ENCODE results near the gene INTS7. TPM values are rescaled to one million over a fixed set of nuclear protein-coding genes. Genes with fewer than 3 reads are reported as not detected.

INTS7 gene
- total and polyA plus RNA-seq, 9 of the 15 experiments (the other 6 are each of a cell fraction or from before 2014, with no cell fraction given): 27.3 to 68.4 (median 40.4) TPM

DNA sequence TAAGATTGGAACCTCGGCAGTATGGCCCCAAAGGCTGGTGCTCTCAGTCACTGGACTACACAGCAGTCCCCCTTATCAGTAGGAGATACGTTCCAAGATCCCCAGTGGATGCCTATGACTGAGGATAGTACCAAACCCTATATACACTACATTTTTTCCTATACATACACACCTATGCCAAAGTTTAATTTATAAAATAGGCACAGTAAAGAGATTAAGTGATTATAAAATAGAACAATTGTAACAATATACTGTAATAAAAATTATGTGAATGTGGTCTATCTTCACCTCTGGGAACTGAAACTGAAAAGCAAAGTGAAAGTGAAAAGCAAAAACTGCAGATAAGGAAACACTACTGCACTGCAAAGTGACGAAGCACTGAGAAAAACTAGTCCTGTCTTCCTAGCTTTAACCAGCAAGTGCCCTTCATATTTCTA lies 96.8 kb downstream of the INTS7 start (continued):
- TF ChIP-seq, protein P1, sequence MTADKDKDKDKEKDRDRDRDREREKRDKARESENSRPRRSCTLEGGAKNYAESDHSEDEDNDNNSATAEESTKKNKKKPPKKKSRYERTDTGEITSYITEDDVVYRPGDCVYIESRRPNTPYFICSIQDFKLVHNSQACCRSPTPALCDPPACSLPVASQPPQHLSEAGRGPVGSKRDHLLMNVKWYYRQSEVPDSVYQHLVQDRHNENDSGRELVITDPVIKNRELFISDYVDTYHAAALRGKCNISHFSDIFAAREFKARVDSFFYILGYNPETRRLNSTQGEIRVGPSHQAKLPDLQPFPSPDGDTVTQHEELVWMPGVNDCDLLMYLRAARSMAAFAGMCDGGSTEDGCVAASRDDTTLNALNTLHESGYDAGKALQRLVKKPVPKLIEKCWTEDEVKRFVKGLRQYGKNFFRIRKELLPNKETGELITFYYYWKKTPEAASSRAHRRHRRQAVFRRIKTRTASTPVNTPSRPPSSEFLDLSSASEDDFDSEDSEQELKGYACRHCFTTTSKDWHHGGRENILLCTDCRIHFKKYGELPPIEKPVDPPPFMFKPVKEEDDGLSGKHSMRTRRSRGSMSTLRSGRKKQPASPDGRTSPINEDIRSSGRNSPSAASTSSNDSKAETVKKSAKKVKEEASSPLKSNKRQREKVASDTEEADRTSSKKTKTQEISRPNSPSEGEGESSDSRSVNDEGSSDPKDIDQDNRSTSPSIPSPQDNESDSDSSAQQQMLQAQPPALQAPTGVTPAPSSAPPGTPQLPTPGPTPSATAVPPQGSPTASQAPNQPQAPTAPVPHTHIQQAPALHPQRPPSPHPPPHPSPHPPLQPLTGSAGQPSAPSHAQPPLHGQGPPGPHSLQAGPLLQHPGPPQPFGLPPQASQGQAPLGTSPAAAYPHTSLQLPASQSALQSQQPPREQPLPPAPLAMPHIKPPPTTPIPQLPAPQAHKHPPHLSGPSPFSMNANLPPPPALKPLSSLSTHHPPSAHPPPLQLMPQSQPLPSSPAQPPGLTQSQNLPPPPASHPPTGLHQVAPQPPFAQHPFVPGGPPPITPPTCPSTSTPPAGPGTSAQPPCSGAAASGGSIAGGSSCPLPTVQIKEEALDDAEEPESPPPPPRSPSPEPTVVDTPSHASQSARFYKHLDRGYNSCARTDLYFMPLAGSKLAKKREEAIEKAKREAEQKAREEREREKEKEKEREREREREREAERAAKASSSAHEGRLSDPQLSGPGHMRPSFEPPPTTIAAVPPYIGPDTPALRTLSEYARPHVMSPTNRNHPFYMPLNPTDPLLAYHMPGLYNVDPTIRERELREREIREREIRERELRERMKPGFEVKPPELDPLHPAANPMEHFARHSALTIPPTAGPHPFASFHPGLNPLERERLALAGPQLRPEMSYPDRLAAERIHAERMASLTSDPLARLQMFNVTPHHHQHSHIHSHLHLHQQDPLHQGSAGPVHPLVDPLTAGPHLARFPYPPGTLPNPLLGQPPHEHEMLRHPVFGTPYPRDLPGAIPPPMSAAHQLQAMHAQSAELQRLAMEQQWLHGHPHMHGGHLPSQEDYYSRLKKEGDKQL (CRISPR knock-in tag; IDR thresholded peaks at IDR 0.05; ENCODE audit: borderline replicate concordance): no peak
- no peak for TF ChIP-seq KDM2B (CRISPR knock-in tag; IDR thresholded peaks at IDR 0.05)
- TF ChIP-seq NFXL1 (CRISPR knock-in tag; IDR thresholded peaks at IDR 0.05): no peak
- TF ChIP-seq, protein P2, sequence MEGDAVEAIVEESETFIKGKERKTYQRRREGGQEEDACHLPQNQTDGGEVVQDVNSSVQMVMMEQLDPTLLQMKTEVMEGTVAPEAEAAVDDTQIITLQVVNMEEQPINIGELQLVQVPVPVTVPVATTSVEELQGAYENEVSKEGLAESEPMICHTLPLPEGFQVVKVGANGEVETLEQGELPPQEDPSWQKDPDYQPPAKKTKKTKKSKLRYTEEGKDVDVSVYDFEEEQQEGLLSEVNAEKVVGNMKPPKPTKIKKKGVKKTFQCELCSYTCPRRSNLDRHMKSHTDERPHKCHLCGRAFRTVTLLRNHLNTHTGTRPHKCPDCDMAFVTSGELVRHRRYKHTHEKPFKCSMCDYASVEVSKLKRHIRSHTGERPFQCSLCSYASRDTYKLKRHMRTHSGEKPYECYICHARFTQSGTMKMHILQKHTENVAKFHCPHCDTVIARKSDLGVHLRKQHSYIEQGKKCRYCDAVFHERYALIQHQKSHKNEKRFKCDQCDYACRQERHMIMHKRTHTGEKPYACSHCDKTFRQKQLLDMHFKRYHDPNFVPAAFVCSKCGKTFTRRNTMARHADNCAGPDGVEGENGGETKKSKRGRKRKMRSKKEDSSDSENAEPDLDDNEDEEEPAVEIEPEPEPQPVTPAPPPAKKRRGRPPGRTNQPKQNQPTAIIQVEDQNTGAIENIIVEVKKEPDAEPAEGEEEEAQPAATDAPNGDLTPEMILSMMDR (IDR thresholded peaks at IDR 0.05 in 2 of 3, conservative IDR thresholded peaks at IDR 0.05 in 1 of 3; ENCODE audit: insufficient read depth in 2 of 3, low read depth in 1 of 3, low read length in 3 of 3): no peak
- TF ChIP-seq SOX6 (IDR thresholded peaks at IDR 0.05): no peak
- no peak; the same call in 1 of the 2 replicates for TF ChIP-seq MAFK (IDR thresholded peaks at IDR 0.05; ENCODE audit: low read length)
- TF ChIP-seq CHD4 (IDR thresholded peaks at IDR 0.05; ENCODE audit: insufficient read depth, insufficient replicate concordance, low read depth, low read length, poor library complexity, severe bottlenecking): no peak
- TF ChIP-seq, protein P3, sequence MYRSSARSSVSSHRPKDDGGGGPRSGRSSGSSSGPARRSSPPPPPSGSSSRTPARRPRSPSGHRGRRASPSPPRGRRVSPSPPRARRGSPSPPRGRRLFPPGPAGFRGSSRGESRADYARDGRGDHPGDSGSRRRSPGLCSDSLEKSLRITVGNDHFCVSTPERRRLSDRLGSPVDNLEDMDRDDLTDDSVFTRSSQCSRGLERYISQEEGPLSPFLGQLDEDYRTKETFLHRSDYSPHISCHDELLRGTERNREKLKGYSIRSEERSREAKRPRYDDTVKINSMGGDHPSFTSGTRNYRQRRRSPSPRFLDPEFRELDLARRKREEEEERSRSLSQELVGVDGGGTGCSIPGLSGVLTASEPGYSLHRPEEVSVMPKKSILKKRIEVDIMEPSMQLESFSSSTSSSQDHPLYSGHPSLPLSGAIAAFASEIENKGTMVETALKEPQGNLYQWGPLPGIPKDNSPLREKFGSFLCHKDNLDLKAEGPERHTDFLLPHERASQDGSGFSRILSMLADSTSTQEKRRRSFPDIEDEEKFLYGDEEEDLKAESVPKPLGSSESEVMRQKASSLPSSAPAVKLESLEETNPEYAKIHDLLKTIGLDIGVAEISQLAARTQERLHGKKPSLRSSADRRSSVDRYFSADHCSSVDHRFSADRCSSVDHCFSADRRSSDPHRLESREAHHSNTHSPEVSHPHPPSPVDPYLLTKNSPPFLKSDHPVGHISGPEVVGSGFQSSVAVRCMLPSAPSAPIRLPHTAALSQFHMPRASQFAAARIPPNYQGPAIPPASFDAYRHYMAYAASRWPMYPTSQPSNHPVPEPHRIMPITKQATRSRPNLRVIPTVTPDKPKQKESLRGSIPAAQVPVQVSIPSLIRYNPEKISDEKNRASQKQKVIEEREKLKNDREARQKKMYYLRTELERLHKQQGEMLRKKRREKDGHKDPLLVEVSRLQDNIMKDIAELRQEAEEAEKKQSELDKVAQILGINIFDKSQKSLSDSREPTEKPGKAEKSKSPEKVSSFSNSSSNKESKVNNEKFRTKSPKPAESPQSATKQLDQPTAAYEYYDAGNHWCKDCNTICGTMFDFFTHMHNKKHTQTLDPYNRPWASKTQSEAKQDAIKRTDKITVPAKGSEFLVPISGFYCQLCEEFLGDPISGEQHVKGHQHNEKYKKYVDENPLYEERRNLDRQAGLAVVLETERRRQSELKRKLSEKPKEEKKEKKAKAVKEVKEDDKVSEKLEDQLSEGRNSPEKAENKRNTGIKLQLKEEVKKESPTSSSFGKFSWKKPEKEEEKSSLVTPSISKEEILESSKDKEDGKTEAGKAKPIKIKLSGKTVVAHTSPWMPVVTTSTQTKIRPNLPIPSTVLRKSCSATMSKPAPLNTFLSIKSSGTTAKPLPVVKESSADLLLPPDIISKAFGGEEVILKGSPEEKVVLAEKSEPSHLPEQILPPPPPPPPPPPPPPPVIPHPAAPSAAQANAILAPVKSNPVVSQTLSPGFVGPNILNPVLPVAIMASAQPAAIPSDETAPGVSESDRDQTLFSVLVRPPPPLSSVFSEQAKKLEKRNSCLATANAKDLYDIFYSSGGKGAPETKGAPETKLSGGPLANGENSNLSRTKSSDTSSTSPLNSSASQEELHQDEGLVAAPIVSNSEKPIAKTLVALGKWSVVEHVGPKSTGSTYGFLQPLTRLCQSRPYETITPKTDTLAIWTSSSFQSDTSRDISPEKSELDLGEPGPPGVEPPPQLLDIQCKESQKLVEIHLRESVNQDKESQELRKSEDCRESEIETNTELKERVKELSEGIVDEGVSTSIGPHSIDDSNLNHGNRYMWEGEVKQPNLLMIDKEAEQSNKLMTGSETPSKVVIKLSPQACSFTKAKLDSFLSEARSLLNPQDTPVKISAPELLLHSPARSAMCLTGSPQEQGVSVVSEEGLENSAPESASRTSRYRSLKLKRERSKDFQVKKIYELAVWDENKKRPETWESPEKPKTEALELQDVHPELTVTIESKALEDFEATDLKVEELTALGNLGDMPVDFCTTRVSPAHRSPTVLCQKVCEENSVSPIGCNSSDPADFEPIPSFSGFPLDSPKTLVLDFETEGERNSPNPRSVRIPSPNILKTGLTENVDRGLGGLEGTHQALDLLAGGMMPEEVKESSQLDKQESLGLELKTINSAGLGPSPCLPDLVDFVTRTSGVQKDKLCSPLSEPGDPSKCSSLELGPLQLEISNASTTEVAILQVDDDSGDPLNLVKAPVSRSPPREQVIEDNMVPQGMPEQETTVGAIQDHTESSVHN (IDR thresholded peaks at IDR 0.05; ENCODE audit: borderline replicate concordance in 1 of 2, low read depth in 1 of 2): peak in 1 of 2 experiments; percentile 48; a peak in 1 of 4 replicates
- TF ChIP-seq WHSC1 (IDR thresholded peaks at IDR 0.05; ENCODE audit: low read length): no peak
- no peak for TF ChIP-seq ZBTB7A (IDR thresholded peaks at IDR 0.05; ENCODE audit: borderline replicate concordance, control insufficient read depth, low read depth, low read length)
- no peak for TF ChIP-seq ZNF586 (CRISPR knock-in tag; conservative IDR thresholded peaks at IDR 0.05)

Data from K562 (cell line).